CD4-positive, alpha-beta T cell treated with Interleukin-2 at 100 ng/mL for 4 hours (primary cell): ENCODE data around the gene OCLN.
A peak's percentile ranks its signal among the peaks of the same experiment; 100 is the strongest.
"Not testable (repeated sequence)": the region's sequence is repeated elsewhere in the genome, so short reads cannot be mapped to it uniquely, and the experiment has no call there.

ENCODE experiments used
- DNase-seq: peaks from one replicate; pipeline ENCODE4 v3.0.0-alpha.2; 2020; ENCODE audit warnings: low spot score

OCLN gene

GRCh38 chr5:69528609-69529008 lies 36.0 kb downstream of the OCLN start:
- DNase-seq, result no peak

DNA sequence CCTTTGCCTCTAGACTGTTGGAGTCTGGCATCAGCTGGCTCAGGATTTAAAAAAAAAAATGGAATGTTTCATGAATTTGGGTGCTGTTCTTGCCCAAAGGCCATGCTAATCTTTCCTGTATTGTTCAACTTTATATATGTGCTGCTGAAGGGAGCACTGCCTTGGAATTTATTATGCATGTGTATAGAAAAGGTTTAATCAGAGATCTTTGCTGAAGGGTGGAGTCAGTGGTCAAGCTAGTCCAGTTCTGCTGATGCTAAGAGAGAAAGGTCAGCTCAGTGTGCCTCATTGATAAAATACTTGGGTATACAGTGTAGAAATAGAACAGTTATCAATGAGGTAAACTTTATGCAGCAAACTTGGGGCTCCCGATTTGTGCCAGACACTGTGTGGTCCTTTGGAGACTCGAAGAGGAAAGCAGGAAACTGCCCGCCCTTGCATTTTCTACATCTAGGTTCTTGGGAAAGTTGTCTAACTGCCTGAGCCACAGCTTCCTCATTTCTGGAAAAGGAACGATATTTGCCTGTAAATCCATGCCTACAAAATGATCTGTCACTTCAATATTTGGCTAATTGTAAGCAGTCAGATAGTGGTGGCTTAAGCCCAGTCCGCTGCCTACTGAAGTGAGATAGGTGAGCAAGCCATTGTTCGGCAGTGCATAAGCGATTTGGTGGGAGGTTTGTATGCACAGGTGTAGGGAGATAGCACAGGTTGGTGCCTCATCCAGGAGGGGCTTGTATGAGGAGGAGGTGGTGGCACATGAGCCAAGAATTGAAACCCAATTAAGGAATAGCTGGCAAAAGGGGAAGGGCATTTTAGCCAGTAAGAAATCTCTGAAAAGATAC lies 38.2 kb downstream of the OCLN start:
- no peak for DNase-seq

DNA sequence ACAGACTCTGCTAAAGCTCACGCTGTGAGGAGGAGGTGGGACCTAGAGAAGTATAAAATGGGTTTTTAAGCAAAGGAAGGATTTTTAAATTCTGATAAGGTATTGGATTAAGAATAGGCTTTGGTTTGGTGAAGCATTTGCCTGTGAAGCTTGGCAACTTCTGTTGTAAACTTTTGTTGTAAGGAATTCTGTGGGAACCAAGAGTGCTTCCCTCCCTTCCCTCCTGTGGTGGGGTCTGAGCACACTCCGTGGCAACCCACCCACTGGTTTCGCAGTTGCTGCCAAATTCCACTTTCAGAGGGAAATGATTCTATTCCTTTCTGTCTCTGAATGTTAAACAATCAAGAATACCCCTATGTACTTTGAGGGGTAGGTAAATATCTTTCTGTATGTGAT lies 38.8 kb downstream of the OCLN start:
- DNase-seq, result no peak

- DNase-seq, result not testable (repeated sequence)
Measured at GRCh38 chr5:69537911-69538310, 45.3 kb downstream of the OCLN start.

- not testable (repeated sequence) for DNase-seq
Measured at GRCh38 chr5:69538735-69539134, 46.1 kb downstream of the OCLN start.

- not testable (repeated sequence) for DNase-seq
Measured at GRCh38 chr5:69541347-69541746, 48.8 kb downstream of the OCLN start.

- DNase-seq, result not testable (repeated sequence)
Measured at GRCh38 chr5:69542838-69543618, 50.4 kb downstream of the OCLN start.

- not testable (repeated sequence) for DNase-seq
Measured at GRCh38 chr5:69544602-69545001, 52.0 kb downstream of the OCLN start.

- peak; percentile 77 for DNase-seq
Measured at GRCh38 chr5:69559908-69560330, 67.3 kb downstream of the OCLN start, which contains the start of gene GTF2H2C. Gene GTF2H2C (plus strand): TSS chr5:69560191. CDS start chr5:69565133, 4,942 bp downstream.

GRCh38 chr5:69560587-69561431 lies 68.2 kb downstream of the OCLN start:
- not testable (repeated sequence) for DNase-seq

DNA sequence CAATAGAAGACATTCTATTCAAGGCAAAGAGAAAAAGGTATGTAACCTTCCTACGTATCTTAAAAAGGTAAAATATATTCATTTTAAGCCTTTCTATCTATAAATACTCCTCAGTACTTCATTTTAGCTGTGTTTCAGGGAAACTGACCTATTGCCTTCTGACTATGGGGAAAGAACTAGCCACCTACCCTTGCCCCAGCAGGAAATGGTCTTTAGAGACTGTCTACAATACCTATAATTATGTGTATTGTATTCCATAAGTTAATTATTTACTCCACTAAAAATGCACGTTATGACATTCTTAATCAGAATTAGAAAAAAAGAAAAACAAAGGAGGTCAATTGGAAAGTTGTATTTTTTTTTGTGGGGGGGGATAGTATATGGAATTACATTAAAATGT lies 73.6 kb downstream of the OCLN start:
- not testable (repeated sequence) for DNase-seq

DNA sequence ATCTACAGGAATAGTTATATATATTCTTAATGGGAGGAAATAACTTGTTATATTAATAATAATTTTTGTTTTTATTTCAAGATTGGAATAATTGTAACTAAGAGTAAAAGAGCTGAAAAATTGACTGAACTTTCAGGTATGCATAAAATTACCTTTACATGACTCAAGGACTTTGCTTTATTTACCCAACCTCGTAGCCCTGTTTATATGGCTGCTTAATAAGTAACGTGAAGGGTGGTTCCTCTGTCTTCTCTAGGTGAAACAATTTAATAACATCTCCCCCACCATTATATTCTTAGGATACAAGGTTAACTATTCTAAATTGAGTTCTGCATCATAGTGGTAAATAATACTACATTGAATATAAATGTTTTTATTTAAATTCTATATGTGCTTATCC lies 75.5 kb downstream of the OCLN start:
- not testable (repeated sequence) for DNase-seq

GRCh38 chr5:69583356-69583755 lies 90.8 kb downstream of the OCLN start:
- not testable (repeated sequence) for DNase-seq

DNA sequence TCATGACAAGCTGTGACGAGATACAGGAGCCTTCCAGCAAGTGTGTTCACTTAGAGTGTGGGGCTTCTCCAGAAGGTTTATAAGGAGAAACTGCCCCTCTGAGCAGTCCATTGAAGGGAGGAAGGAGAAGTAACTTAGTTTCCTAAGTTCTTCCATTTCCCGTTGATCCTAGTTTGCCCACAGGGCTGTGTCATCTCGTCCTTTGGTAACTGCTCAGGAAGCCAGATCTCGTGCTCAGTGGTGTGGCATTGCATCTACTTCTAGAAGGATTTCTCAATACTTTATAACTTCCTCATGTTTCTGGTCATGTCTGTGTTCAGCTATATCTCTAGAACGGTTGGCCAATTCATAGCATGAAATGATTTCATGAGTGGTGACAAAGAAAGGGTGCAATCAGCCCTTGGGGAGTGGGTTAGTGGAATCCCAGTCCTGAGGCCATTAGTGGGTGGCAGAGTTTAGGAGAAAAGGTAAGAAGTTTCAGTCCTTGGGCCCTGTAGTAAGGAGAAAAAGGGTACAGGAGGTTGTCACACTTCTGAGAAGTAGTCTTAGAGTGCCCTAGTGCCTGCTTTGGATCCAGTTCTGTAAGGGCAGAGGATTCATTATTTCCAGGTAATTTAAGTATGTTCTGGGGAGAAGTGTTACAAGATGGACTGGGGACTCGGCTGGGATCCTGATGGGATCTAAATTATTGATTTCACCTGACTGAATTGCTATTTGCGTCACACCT lies 103.7 kb downstream of the OCLN start:
- not testable (repeated sequence) for DNase-seq

GRCh38 chr5:69601947-69602346 lies 109.4 kb downstream of the OCLN start:
- DNase-seq, result not testable (repeated sequence)

DNA sequence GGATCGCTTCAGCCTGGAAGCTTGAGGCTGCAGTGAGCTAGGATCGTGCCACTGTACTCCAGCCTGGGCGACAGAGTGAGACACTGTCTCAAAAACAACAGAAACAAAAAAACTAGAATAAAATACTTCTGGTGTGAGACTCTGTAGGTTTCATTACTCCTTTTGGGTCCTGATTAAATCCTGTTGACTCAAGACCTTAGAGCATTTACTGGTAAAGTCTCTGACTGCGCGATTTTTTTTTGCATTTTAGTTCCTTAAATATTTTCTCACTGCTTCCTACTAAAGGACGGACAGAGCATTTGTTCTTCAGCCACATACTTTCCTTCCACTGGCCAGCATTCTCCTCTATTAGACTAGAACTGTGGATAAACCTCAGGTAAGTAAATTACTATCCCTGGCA lies 114.2 kb downstream of the OCLN start:
- not testable (repeated sequence) for DNase-seq
